Nephron (organoid): ENCODE measurements around the gene HLA-DRB5.
A peak's percentile ranks its signal among the peaks of the same experiment; 100 is the strongest.
"Not testable (repeated sequence)": the region's sequence is repeated elsewhere in the genome, so short reads cannot be mapped to it uniquely, and the experiment has no call there.

Experiments
- H3K27ac Mint-ChIP-seq, 3 experiments: 2 replicates each; pipeline ENCODE4 v1.8.0; 2020; ENCODE audit warnings: mixed read lengths in 3 of 3, mild to moderate bottlenecking in 2 of 3, moderate library complexity in 1 of 3
- H3K27me3 Mint-ChIP-seq: 2 replicates; pipeline ENCODE4 v1.8.0; 2021; ENCODE audit warnings: low read depth, mild to moderate bottlenecking, moderate library complexity, mixed read lengths
- H3K36me3 Mint-ChIP-seq: 2 replicates; pipeline ENCODE4 v1.8.0; 2020; ENCODE audit warnings: low read depth, mixed read lengths
- H3K4me1 Mint-ChIP-seq: 2 replicates; pipeline ENCODE4 v1.8.0; 2020; ENCODE audit warnings: mixed read lengths
- H3K4me3 Mint-ChIP-seq, 3 experiments: 2 replicates each; pipeline ENCODE4 v1.8.0; 2020; ENCODE audit warnings: mild to moderate bottlenecking in 3 of 3, mixed read lengths in 3 of 3, moderate library complexity in 2 of 3
- H3K9me3 Mint-ChIP-seq: 2 replicates; pipeline ENCODE4 v1.8.0; 2020; ENCODE audit warnings: mixed read lengths
- CTCF ChIP-seq, 3 experiments: fragments of 200-600 bp; sonication (generic); IDR thresholded peaks; one replicate each; pipeline ENCODE4 v1.5.0; 2021; ENCODE audit warnings: antibody characterized with exemption in 3 of 3; ENCODE audit not compliant: unreplicated experiment in 3 of 3

Gene HLA-DRB5

GRCh38 chr6:32554116-32554965 is 24.3 kb upstream of the HLA-DRB5 start:
- TF ChIP-seq CTCF (IDR thresholded peaks at IDR 0.05; ENCODE audit: unreplicated experiment in 3 of 3), result no peak
- Mint-ChIP-seq H3K4me1 (no peaks in the 10 kb centered on the region), H3K36me3 (no peaks in the 10 kb centered on the region), H3K9me3 (no peaks in the 10 kb centered on the region), H3K27me3 (peaks cover 4% of the 10 kb centered on the region), H3K4me3 (no peak overlapping the region), H3K27ac (no peak overlapping the region)

- Mint-ChIP-seq H3K27me3 (no peaks in the 10 kb centered on the region), H3K4me3 (no peak overlapping the region), H3K36me3 (no peaks in the 10 kb centered on the region), H3K4me1 (no peaks in the 10 kb centered on the region), H3K27ac (no peak overlapping the region), H3K9me3 (no peaks in the 10 kb centered on the region)
- TF ChIP-seq CTCF (IDR thresholded peaks at IDR 0.05; ENCODE audit: unreplicated experiment in 3 of 3), result no peak
These were observed 23.1 kb upstream of the HLA-DRB5 start for GRCh38 chr6:32553037-32553742.

GRCh38 chr6:32551410-32551809 is 21.3 kb upstream of the HLA-DRB5 start:
- TF ChIP-seq CTCF (IDR thresholded peaks at IDR 0.05; ENCODE audit: unreplicated experiment in 3 of 3), result no peak
- Mint-ChIP-seq H3K4me1 (no peaks in the 10 kb centered on the region), H3K9me3 (no peaks in the 10 kb centered on the region), H3K27me3 (peaks cover 3% of the 10 kb centered on the region), H3K27ac (no peak overlapping the region), H3K36me3 (no peaks in the 10 kb centered on the region), H3K4me3 (no peak overlapping the region)

- H3K9me3 Mint-ChIP-seq, result peaks cover 8% of the 10 kb centered on the region
These were observed 9.8 kb upstream of the HLA-DRB5 start for GRCh38 chr6:32539839-32540238.

GRCh38 chr6:32530431-32530793 is 325 bp upstream of the HLA-DRB5 start:
- not testable (repeated sequence) for H3K4me3 Mint-ChIP-seq, H3K27ac Mint-ChIP-seq, H3K36me3 Mint-ChIP-seq, H3K9me3 Mint-ChIP-seq, H3K4me1 Mint-ChIP-seq
- H3K27me3 Mint-ChIP-seq, result peaks cover 11% of the 10 kb centered on the region

More at GRCh38 chr6:32539839-32540238, 9.8 kb upstream of the HLA-DRB5 start:
- H3K27me3 Mint-ChIP-seq, result peaks cover 6% of the 10 kb centered on the region
- no peaks in the 10 kb centered on the region for H3K36me3 Mint-ChIP-seq
- no peaks in the 10 kb centered on the region for H3K4me1 Mint-ChIP-seq
- H3K4me3 Mint-ChIP-seq, result no peak overlapping the region
- no peak overlapping the region for H3K27ac Mint-ChIP-seq
- no peak for TF ChIP-seq CTCF (IDR thresholded peaks at IDR 0.05; ENCODE audit: unreplicated experiment in 3 of 3)

GRCh38 chr6:32522302-32523047 is 7.6 kb downstream of the HLA-DRB5 start:
- no peak overlapping the region for H3K27ac Mint-ChIP-seq
- no peaks in the 10 kb centered on the region for H3K36me3 Mint-ChIP-seq
- no peaks in the 10 kb centered on the region for H3K9me3 Mint-ChIP-seq
- peaks cover 7% of the 10 kb centered on the region for H3K4me1 Mint-ChIP-seq
- H3K4me3 Mint-ChIP-seq, result peak overlapping the region; percentile 75 to 82 (median 75)
- TF ChIP-seq CTCF (IDR thresholded peaks at IDR 0.05; ENCODE audit: unreplicated experiment in 3 of 3), result no peak
- peaks cover 60% of the 10 kb centered on the region for H3K27me3 Mint-ChIP-seq
